Pancreas (tissue), 10 donors: ENCODE measurements around the gene SMARCD1. TPM values are rescaled to one million over a fixed set of nuclear protein-coding genes. Genes with fewer than 3 reads are reported as not detected.
A peak's percentile ranks its signal among the peaks of the same experiment; 100 is the strongest.

ENCODE experiments used
- ATAC-seq, 4 donors: fragments of 200-7000 bp; cut with Tn5 transposase; one replicate each; pipeline versions ENCODE4 v1.8.0 to v1.9.1; 2020; ENCODE audit warnings: mild to moderate bottlenecking in 4 of 4, moderate library complexity in 4 of 4
- DNase-seq, 6 donors: peaks; one replicate each; pipeline ENCODE4 v3.0.0-alpha.2; 2020
- FAIRE-seq: peaks from 2 replicates; lab custom pipeline; 2012; peaks lifted over from hg19 to GRCh38; lab: Jason Lieb, UNC
- H3K27ac ChIP-seq, 4 donors: fragments of 200-600 bp; sonication (generic); 1 replicate in 3 of 4; 2 replicates in 1 of 4; pipeline versions ENCODE4 v1.5.0 to v1.8.0; 2020
- H3K27me3 ChIP-seq, 4 donors: fragments of 200-600 bp; one replicate each; pipeline ENCODE4 v1.8.0; 2021
- H3K36me3 ChIP-seq, 3 donors: fragments of 200-600 bp; sonication (generic) in 1 of 3; one replicate each; pipeline versions ENCODE4 v1.5.0 to v1.8.0; 2020 to 2021
- H3K4me1 ChIP-seq, 3 donors: fragments of 200-600 bp; one replicate each; pipeline ENCODE4 v1.8.0; 2021
- H3K4me3 ChIP-seq, 4 donors: fragments of 200-600 bp; sonication (generic) in 2 of 4; one replicate each; pipeline versions ENCODE4 v1.5.0 to v1.8.0; 2020 to 2021
- H3K9me3 ChIP-seq, 4 donors: fragments of 200-600 bp; one replicate each; pipeline ENCODE4 v1.8.0; 2021
- CTCF ChIP-seq, 4 donors: fragments of 200-600 bp; sonication (generic) in 3 of 4; IDR thresholded peaks; one replicate each; pipeline versions ENCODE4 v1.5.0 to v1.8.0; 2021; ENCODE audit warnings: antibody characterized with exemption in 4 of 4
- WGBS, 2 donors: extraction: QIAGEN DNeasy Blood & Tissue Kit; methylation state at CpG; one replicate each; pipeline ENCODE4 v1.1.7; 2013; 5-methylcytosine and 5-hydroxymethylcytosine counted together
- intact Hi-C, 3 donors: fragments of 100-400 bp; cut with DNase I; formaldehyde crosslinking; loops; one replicate each; pipeline versions ENCODE4 v1.11.1 to v1.14.2; 2022
- polyA plus RNA-seq, 2 donors: library from polyadenylated mRNA; stranded (reverse); fragments of 200-250 nt; gene quantifications; one replicate each; pipeline ENCODE4 v1.2.3, GENCODE V29; 2013
- total RNA-seq, 6 donors: library from RNA; stranded (reverse); fragmentation: NEBNext Ultra II Directional in 4 of 6; extraction: Animal tissue kit (Norgen Biotek cat#: 25700) in 4 of 6; gene quantifications; one replicate each; pipeline versions ENCODE4 v1.2.1 to v1.2.4, GENCODE V29; 2021 to 2023
- donor health status: healthy with polysubstance abuse.
- donor health status: DM: no; HTN: no; CAD: no; lungs with moderate emphysema.
- donor health status: DM: no; HTN: no; CAD: no.
- donor health status: control.
- donor health status: control.
- donor health status: Bipolar disorder and iron deficiency.
- donor health status: DM: yes; HTN: yes; CAD: no.
- donor health status: DM: no; HTN: no; CAD: no.
- donor health status: DM: no; HTN: no; CAD: no.
- donor health status: DM: yes; HTN: yes; CAD: no.

Gene SMARCD1
- total and polyA plus RNA-seq, 8 donors, result 12.5 to 22.8 (median 15.4) TPM

GRCh38 chr12:50105913-50106450, 20.8 kb downstream of the SMARCD1 start:
- Histone ChIP-seq H3K9me3 (no peaks in the 10 kb centered on the region), H3K36me3 (no peaks in the 10 kb centered on the region), H3K27me3 (no peaks in the 10 kb centered on the region), H3K4me1 (peaks cover 6 to 12% (median 10%) of the 10 kb centered on the region in 3 donors), H3K4me3 (no peak overlapping the region), H3K27ac (no peak overlapping the region)
- no peak for DNase-seq
- no peak for FAIRE-seq
- no peak for ATAC-seq
- intact Hi-C loops, result no loop called here
- TF ChIP-seq CTCF (IDR thresholded peaks at IDR 0.05), result no peak
- WGBS, 2 donors, result 86 to 96% methylated on average over 12 of the region's 12 CpGs

- H3K27me3 ChIP-seq, result no peaks in the 10 kb centered on the region
- no peak overlapping the region for H3K4me3 ChIP-seq
- DNase-seq (no peak), FAIRE-seq (no peak), ATAC-seq (no peak)
- intact Hi-C loops, result no loop called here
- no peaks in the 10 kb centered on the region for H3K9me3 ChIP-seq
- H3K36me3 ChIP-seq, result no peaks in the 10 kb centered on the region
- H3K27ac ChIP-seq, result no peak overlapping the region
- WGBS, 2 donors, result 54 to 57% methylated on average over 3 of the region's 3 CpGs
- TF ChIP-seq CTCF (IDR thresholded peaks at IDR 0.05), result no peak
- H3K4me1 ChIP-seq, result peaks cover 6 to 17% (median 10%) of the 10 kb centered on the region in 3 donors
Measured at GRCh38 chr12:50106907-50107306, 21.8 kb downstream of the SMARCD1 start.

- WGBS, 2 donors, result 89 to 93% methylated on average over 17 of the region's 17 CpGs
Measured at GRCh38 chr12:50107416-50108268, 22.5 kb downstream of the SMARCD1 start.

GRCh38 chr12:50109319-50109718, 24.2 kb downstream of the SMARCD1 start:
- TF ChIP-seq CTCF (IDR thresholded peaks at IDR 0.05), result no peak
- H3K4me1 ChIP-seq, result peaks cover 6 to 26% (median 8%) of the 10 kb centered on the region in 3 donors
- intact Hi-C loops, result no loop called here
- H3K36me3 ChIP-seq, result no peaks in the 10 kb centered on the region
- WGBS, 2 donors, result 80 to 89% methylated on average over 3 of the region's 3 CpGs
- no peaks in the 10 kb centered on the region for H3K27me3 ChIP-seq
- H3K9me3 ChIP-seq, result no peaks in the 10 kb centered on the region
- H3K27ac ChIP-seq, result peak overlapping the region in 3 of 4 donors; percentile 56 to 82 (median 78)
- DNase-seq (no peak), FAIRE-seq (no peak), ATAC-seq (no peak)
- H3K4me3 ChIP-seq, result no peak overlapping the region

More at GRCh38 chr12:50107416-50108268, 22.5 kb downstream of the SMARCD1 start:
- Histone ChIP-seq H3K4me3 (no peak overlapping the region), H3K9me3 (no peaks in the 10 kb centered on the region), H3K4me1 (peaks cover 6 to 17% (median 10%) of the 10 kb centered on the region in 3 donors), H3K27ac (no peak overlapping the region), H3K36me3 (no peaks in the 10 kb centered on the region), H3K27me3 (no peaks in the 10 kb centered on the region)
- intact Hi-C loops, result no loop called here
- ATAC-seq, result no peak
- DNase-seq, result no peak
- TF ChIP-seq CTCF (IDR thresholded peaks at IDR 0.05), result no peak
- no peak for FAIRE-seq
